H1 (cell line): Measurements from ENCODE around the gene POMZP3.
"Not testable (repeated sequence)": the region's sequence is repeated elsewhere in the genome, so short reads cannot be mapped to it uniquely, and the experiment has no call there.

Source experiments
- CHD2 ChIP-seq: IDR thresholded peaks from 2 replicates; pipeline ENCODE4 v1.6.1; 2012; ENCODE audit warnings: low read length, improper control_type of control experiment
- CTCF ChIP-seq, 3 experiments: IDR thresholded peaks; 1 replicate in 2 of 3; 2 replicates in 1 of 3; pipeline versions ENCODE4 v1.5.1 to v1.6.1; 2011; ENCODE audit warnings: low read length in 3 of 3, mild to moderate bottlenecking in 3 of 3, inconsistent platforms in 2 of 3, low read depth in 1 of 3, moderate library complexity in 1 of 3; ENCODE audit not compliant: insufficient read depth in 1 of 3; ENCODE audit errors: control extremely low read depth in 1 of 3
- RAD21 ChIP-seq, 2 experiments: IDR thresholded peaks in 1 of 2; conservative IDR thresholded peaks in 1 of 2; 2 replicates each; pipeline ENCODE4 v1.6.1; 2011; ENCODE audit warnings: low read depth in 2 of 2, low read length in 2 of 2, improper control_type of control experiment in 1 of 2, inconsistent platforms in 1 of 2, mild to moderate bottlenecking in 1 of 2, moderate library complexity in 1 of 2
- TF ChIP-seq, protein P1 (sequence below): IDR thresholded peaks from 2 replicates; pipeline ENCODE4 v1.6.1; 2012; ENCODE audit warnings: low read length, inconsistent platforms

DNA sequence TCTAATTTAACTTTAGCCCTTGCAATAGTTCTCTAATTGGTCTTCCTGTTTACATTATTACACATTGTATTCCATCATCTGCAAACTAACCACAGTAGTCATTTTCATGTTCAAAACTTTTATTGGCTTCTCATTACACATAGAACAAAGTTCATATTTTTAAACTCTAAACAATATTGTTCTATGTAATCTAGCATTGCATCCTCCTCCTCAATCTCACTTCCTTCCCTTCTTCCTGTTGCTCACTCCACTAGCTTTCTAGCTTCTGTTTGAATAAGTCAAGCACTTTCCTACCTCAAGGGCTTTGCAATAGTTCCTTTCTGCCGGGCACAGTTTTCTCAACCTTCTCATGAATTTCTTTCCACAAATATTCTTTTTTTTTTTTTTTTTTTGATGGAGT lies 38.5 kb downstream of the POMZP3 start:
- TF ChIP-seq CTCF (IDR thresholded peaks at IDR 0.05; ENCODE audit: control extremely low read depth in 1 of 3, insufficient read depth in 1 of 3, low read depth in 1 of 3, low read length in 3 of 3); CHD2; RAD21 (IDR thresholded peaks at IDR 0.05 in 1 of 2, conservative IDR thresholded peaks at IDR 0.05 in 1 of 2; ENCODE audit: low read depth in 2 of 2, low read length in 2 of 2): not testable (repeated sequence)
- TF ChIP-seq, protein P1, sequence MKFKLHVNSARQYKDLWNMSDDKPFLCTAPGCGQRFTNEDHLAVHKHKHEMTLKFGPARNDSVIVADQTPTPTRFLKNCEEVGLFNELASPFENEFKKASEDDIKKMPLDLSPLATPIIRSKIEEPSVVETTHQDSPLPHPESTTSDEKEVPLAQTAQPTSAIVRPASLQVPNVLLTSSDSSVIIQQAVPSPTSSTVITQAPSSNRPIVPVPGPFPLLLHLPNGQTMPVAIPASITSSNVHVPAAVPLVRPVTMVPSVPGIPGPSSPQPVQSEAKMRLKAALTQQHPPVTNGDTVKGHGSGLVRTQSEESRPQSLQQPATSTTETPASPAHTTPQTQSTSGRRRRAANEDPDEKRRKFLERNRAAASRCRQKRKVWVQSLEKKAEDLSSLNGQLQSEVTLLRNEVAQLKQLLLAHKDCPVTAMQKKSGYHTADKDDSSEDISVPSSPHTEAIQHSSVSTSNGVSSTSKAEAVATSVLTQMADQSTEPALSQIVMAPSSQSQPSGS = not testable (repeated sequence)
